SU-DHL-6 (cell line): ENCODE data around the gene ZNF469.

Experiments used
- H2AFZ ChIP-seq: fragments of 200-600 bp; sonication (generic); 2 replicates; pipeline ENCODE4 v1.6.1; 2014; ENCODE audit warnings: low read depth, mild to moderate bottlenecking, moderate library complexity, mixed read lengths, antibody characterized with exemption, low read length; ENCODE audit not compliant: severe bottlenecking
- H3F3A ChIP-seq: fragments of 200-600 bp; shearing (Covaris generic); 2 replicates; pipeline ENCODE4 v1.6.0; 2016; ENCODE audit warnings: antibody characterized with exemption, mild to moderate bottlenecking; ENCODE audit not compliant: insufficient read depth
- H3K27ac ChIP-seq: fragments of 200-600 bp; sonication (generic); 2 replicates; pipeline ENCODE4 v1.5.1; 2016; ENCODE audit warnings: low read depth, mild to moderate bottlenecking, low read length, moderate library complexity, mixed read lengths
- H3K27me3 ChIP-seq: fragments of 200-600 bp; sonication (generic), shearing (Covaris generic); 2 replicates; pipeline ENCODE4 v1.6.0; 2014; ENCODE audit warnings: mild to moderate bottlenecking, low read length
- H3K36me3 ChIP-seq: fragments of 200-600 bp; sonication (generic); 2 replicates; pipeline ENCODE4 v1.6.1; 2014; ENCODE audit warnings: mild to moderate bottlenecking, low read length, mixed read lengths
- H3K4me2 ChIP-seq: fragments of 300-600, 200-600 bp; shearing (Covaris generic), sonication (generic); 2 replicates; pipeline ENCODE4 v1.6.0; 2014; ENCODE audit warnings: low read length, low read depth, mild to moderate bottlenecking; ENCODE audit not compliant: poor library complexity, severe bottlenecking
- H3K4me3 ChIP-seq: fragments of 200-600 bp; sonication (generic); 2 replicates; pipeline ENCODE4 v1.5.1; 2014; ENCODE audit warnings: antibody characterized with exemption, low read length, mild to moderate bottlenecking, mixed read lengths; ENCODE audit not compliant: insufficient read depth, poor library complexity, severe bottlenecking
- H3K79me2 ChIP-seq: fragments of 200-600 bp; sonication (generic); 2 replicates; pipeline ENCODE4 v1.6.1; 2014; ENCODE audit warnings: mild to moderate bottlenecking, low read length, moderate library complexity; ENCODE audit not compliant: insufficient read depth
- H3K9ac ChIP-seq: fragments of 200-600 bp; sonication (generic); 2 replicates; pipeline ENCODE4 v1.7.0; 2014; ENCODE audit warnings: mild to moderate bottlenecking, low read length
- H3K9me2 ChIP-seq: fragments of 200-600 bp; sonication (generic); replicated peaks from 2 replicates; pipeline ENCODE4 v1.6.1; 2014; ENCODE audit warnings: low read length; ENCODE audit not compliant: insufficient read depth
- H3K9me3 ChIP-seq: fragments of 200-600 bp; sonication (generic); 2 replicates; pipeline ENCODE4 v1.6.1; 2014; ENCODE audit warnings: low read length, mixed read lengths; ENCODE audit not compliant: insufficient read depth
- H4K20me1 ChIP-seq: fragments of 200-600 bp; sonication (generic); 2 replicates; pipeline ENCODE4 v1.6.1; 2014; ENCODE audit warnings: low read depth, mild to moderate bottlenecking, antibody characterized with exemption, low read length, moderate library complexity, mixed read lengths
- EZH2phosphoT487 ChIP-seq: fragments of 200-600 bp; sonication (generic), shearing (Covaris generic); conservative IDR thresholded peaks from 2 replicates; pipeline ENCODE4 v1.6.1; 2018; ENCODE audit warnings: mild to moderate bottlenecking, antibody characterized with exemption, low read length, moderate library complexity, mixed read lengths
- TF ChIP-seq, protein P1 (sequence below): fragments of 200-600 bp; sonication (generic); IDR thresholded peaks from one replicate; pipeline ENCODE4 v1.5.1; 2017; ENCODE audit warnings: antibody characterized with exemption, mild to moderate bottlenecking, low read length, moderate library complexity; ENCODE audit not compliant: insufficient read depth, poor library complexity, severe bottlenecking

ZNF469 gene

DNA sequence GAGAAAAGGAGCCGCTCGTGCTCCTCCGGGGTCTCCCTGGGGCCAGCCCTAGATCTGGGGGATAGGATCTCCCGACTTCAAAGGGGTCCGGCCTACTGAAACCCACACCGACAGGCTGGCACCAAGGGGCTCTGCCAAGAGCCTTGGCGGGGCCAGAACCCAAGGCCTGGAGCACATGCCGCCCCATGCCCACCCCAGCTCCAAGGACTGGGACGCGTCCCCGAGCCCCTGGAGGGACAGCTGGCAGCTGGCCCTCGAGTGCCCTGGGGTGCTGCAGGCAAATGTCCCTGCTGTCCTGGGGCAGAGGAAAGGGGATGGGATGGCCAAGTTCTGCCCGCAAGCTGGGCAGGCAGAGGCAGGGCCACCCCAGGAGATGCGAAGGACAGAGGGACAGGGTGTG is 38.5 kb downstream of the ZNF469 start:
- Histone ChIP-seq H3K9me2 (no peaks in the 10 kb centered on the region), H3K36me3 (no peaks in the 10 kb centered on the region), H4K20me1 (no peaks in the 10 kb centered on the region), H3K79me2 (no peaks in the 10 kb centered on the region), H2AFZ (no peak overlapping the region), H3F3A (no peaks in the 10 kb centered on the region), H3K27me3 (no peaks in the 10 kb centered on the region), H3K9ac (no peak overlapping the region), H3K4me3 (no peak overlapping the region), H3K4me2 (no peak overlapping the region), H3K9me3 (no peaks in the 10 kb centered on the region), H3K27ac (no peak overlapping the region)
- TF ChIP-seq, protein P1, sequence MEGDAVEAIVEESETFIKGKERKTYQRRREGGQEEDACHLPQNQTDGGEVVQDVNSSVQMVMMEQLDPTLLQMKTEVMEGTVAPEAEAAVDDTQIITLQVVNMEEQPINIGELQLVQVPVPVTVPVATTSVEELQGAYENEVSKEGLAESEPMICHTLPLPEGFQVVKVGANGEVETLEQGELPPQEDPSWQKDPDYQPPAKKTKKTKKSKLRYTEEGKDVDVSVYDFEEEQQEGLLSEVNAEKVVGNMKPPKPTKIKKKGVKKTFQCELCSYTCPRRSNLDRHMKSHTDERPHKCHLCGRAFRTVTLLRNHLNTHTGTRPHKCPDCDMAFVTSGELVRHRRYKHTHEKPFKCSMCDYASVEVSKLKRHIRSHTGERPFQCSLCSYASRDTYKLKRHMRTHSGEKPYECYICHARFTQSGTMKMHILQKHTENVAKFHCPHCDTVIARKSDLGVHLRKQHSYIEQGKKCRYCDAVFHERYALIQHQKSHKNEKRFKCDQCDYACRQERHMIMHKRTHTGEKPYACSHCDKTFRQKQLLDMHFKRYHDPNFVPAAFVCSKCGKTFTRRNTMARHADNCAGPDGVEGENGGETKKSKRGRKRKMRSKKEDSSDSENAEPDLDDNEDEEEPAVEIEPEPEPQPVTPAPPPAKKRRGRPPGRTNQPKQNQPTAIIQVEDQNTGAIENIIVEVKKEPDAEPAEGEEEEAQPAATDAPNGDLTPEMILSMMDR, result no peak
- no peak for TF ChIP-seq EZH2phosphoT487

DNA sequence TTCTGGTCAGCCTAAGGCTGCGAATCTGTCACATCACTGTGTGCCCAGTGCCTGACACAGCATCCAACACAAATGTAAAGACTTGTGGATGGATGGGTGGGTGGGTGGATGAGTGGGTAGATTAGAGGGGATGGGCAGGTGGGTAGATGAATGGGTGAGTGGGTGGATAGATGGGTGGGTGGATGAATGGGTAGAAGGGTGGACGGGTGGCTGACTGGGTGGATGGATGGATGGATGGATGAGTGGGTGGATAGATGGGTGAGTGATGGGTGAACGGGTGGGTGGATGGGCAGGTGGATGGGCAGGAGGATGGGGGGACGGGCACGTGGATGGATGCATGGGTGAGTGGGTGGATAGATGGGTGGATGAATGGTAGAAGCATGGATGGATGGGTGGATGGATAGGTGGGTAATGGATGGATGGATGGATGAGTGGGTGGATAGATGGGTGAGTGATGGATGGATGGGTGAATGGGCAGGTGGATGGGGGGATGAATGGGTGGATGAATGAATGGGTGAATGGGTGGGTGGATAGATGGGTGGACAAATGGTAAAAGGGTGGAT is 39.2 kb downstream of the ZNF469 start:
- no peaks in the 10 kb centered on the region for H3K36me3 ChIP-seq
- H3F3A ChIP-seq, result no peaks in the 10 kb centered on the region
- H4K20me1 ChIP-seq, result no peaks in the 10 kb centered on the region
- H3K4me2 ChIP-seq, result no peak overlapping the region
- no peak overlapping the region for H3K9ac ChIP-seq
- H3K9me2 ChIP-seq, result no peaks in the 10 kb centered on the region
- no peaks in the 10 kb centered on the region for H3K79me2 ChIP-seq
- TF ChIP-seq EZH2phosphoT487, result no peak
- TF ChIP-seq, protein P1, result no peak
- no peaks in the 10 kb centered on the region for H3K9me3 ChIP-seq
- H2AFZ ChIP-seq, result no peak overlapping the region
- no peak overlapping the region for H3K4me3 ChIP-seq
- no peak overlapping the region for H3K27ac ChIP-seq
- H3K27me3 ChIP-seq, result no peaks in the 10 kb centered on the region

DNA sequence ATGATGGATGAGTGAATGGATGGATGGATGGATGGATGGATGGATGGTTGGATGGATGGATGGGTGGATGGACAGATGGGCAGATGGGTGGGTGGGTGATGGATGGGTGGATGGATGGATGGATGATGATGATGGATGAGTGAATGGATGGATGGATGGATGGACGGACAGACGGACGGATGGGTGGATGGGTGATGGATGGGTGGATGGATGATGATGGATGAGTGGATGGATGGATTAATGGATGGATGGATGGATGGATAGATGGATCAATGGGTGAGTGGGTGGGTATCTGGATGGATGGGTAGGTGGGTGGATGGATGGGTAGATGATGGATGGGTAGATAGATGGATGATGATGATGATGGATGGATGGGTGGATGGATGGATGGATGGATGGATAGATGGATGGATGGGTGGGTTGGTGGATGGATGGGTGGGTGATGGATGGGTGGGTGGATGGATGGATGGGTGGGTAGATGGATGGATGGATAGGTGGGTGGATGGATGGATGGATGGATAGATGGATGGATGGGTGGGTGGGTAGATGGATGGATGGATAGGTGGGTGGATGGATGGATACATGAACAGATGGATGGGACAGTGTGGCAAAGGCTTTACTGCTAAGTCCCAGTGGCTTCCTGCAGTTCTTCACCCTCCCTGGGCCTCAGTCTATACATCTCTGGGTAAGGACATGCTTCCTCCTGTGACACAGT is 40.1 kb downstream of the ZNF469 start:
- Histone ChIP-seq H3K4me3 (no peak overlapping the region), H3K27ac (no peak overlapping the region), H3F3A (no peaks in the 10 kb centered on the region), H3K27me3 (no peaks in the 10 kb centered on the region), H3K36me3 (no peaks in the 10 kb centered on the region), H3K9ac (no peak overlapping the region), H3K79me2 (no peaks in the 10 kb centered on the region), H3K9me2 (no peaks in the 10 kb centered on the region), H3K9me3 (no peaks in the 10 kb centered on the region), H4K20me1 (no peaks in the 10 kb centered on the region), H2AFZ (no peak overlapping the region), H3K4me2 (no peak overlapping the region)
- TF ChIP-seq, protein P1, result no peak
- TF ChIP-seq EZH2phosphoT487, result no peak
